Measurements from ENCODE around the gene AFDN. TPM values are rescaled to one million over a fixed set of nuclear protein-coding genes. Genes with fewer than 3 reads are reported as not detected.

AFDN gene
- polyA plus RNA-seq, 1 of the 3 experiments (the other 2 are of a cell fraction) = 25.1 TPM

DNA sequence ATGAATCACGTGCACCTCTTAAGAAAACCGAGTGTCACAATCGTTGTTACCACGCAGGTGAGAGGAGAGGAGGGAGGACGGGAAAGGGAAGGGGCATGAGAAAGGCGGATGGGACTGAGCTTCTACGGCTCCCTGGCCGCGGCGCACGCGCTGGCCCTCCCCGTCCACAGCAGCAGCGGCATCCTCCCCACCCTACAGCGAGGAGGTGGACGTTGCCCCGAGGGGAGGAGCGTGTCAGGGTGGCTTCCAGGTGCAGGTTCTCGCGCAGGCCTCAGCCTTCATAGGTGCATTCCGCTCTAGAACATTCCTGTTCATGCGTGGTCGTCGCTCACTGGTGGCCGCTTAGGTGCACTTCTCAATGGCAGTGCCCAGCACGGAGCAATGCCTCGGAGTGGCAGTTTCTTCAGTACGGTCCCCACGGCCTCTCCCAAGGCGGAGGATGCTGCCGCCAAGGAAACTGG is 29.7 kb upstream of the AFDN start (continued):
- no peak for TF ChIP-seq MAX (IDR thresholded peaks at IDR 0.05; ENCODE audit: low read depth)
- TF ChIP-seq, protein P1, sequence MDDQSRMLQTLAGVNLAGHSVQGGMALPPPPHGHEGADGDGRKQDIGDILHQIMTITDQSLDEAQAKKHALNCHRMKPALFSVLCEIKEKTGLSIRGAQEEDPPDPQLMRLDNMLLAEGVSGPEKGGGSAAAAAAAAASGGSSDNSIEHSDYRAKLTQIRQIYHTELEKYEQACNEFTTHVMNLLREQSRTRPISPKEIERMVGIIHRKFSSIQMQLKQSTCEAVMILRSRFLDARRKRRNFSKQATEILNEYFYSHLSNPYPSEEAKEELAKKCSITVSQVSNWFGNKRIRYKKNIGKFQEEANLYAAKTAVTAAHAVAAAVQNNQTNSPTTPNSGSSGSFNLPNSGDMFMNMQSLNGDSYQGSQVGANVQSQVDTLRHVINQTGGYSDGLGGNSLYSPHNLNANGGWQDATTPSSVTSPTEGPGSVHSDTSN (IDR thresholded peaks at IDR 0.05) = no peak
- TF ChIP-seq NRF1 (IDR thresholded peaks at IDR 0.05; ENCODE audit: low read depth, low read length) = no peak
- TF ChIP-seq TEAD4 (IDR thresholded peaks at IDR 0.05; ENCODE audit: borderline replicate concordance, insufficient read depth) = no peak
- no peak for TF ChIP-seq NFIC (IDR thresholded peaks at IDR 0.05; ENCODE audit: borderline replicate concordance)

- Histone ChIP-seq H3K9ac (no peak overlapping the region), H3K4me3 (ENCODE audit: low read depth in 2 of 2, low read length in 1 of 2) (no peak overlapping the region), H3K27ac (ENCODE audit: low read depth in 2 of 2, low read length in 1 of 2) (no peak overlapping the region), H3K4me1 (ENCODE audit: control insufficient read depth in 1 of 2, insufficient read depth in 2 of 2, low read depth in 1 of 2, low read length in 1 of 2) (peaks cover 0 to 26% of the 10 kb centered on the region in 2 experiments; a peak in 1 of 4 replicates), H3K4me2 (no peak overlapping the region), H3K36me3 (replicated peaks in 1 of 2; ENCODE audit: control insufficient read depth in 1 of 2, insufficient read depth in 2 of 2, low read length in 1 of 2) (no peaks in the 10 kb centered on the region), H4K20me1 (ENCODE audit: insufficient read depth) (no peaks in the 10 kb centered on the region), H3K79me2 (ENCODE audit: insufficient read depth) (no peaks in the 10 kb centered on the region), H3F3A (replicated peaks; ENCODE audit: insufficient read depth) (no peaks in the 10 kb centered on the region), H3K27me3 (ENCODE audit: insufficient read depth) (no peaks in the 10 kb centered on the region; the same call in 1 of the 2 replicates), H2AFZ (ENCODE audit: low read depth) (no peak overlapping the region), H3K9me3 (no peaks in the 10 kb centered on the region), H3K9me2 (no peaks in the 10 kb centered on the region)
- POLR2A ChIA-PET = interaction anchor here (0.6 kb wide), 1 partner anchor 9 kb away, joined by 3 read pairs; no protein-coding TSS in a partner anchor
- TF ChIP-seq, protein P2, sequence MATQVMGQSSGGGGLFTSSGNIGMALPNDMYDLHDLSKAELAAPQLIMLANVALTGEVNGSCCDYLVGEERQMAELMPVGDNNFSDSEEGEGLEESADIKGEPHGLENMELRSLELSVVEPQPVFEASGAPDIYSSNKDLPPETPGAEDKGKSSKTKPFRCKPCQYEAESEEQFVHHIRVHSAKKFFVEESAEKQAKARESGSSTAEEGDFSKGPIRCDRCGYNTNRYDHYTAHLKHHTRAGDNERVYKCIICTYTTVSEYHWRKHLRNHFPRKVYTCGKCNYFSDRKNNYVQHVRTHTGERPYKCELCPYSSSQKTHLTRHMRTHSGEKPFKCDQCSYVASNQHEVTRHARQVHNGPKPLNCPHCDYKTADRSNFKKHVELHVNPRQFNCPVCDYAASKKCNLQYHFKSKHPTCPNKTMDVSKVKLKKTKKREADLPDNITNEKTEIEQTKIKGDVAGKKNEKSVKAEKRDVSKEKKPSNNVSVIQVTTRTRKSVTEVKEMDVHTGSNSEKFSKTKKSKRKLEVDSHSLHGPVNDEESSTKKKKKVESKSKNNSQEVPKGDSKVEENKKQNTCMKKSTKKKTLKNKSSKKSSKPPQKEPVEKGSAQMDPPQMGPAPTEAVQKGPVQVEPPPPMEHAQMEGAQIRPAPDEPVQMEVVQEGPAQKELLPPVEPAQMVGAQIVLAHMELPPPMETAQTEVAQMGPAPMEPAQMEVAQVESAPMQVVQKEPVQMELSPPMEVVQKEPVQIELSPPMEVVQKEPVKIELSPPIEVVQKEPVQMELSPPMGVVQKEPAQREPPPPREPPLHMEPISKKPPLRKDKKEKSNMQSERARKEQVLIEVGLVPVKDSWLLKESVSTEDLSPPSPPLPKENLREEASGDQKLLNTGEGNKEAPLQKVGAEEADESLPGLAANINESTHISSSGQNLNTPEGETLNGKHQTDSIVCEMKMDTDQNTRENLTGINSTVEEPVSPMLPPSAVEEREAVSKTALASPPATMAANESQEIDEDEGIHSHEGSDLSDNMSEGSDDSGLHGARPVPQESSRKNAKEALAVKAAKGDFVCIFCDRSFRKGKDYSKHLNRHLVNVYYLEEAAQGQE (IDR thresholded peaks at IDR 0.05; ENCODE audit: low read depth, low read length) = no peak
- TF ChIP-seq FOXJ3 (CRISPR knock-in tag; IDR thresholded peaks at IDR 0.05) (no peak), NRF1 (IDR thresholded peaks at IDR 0.05; ENCODE audit: low read depth, low read length) (no peak), EZH2phosphoT487 (IDR thresholded peaks at IDR 0.05; ENCODE audit: borderline replicate concordance, low read depth) (no peak), CHD2 (IDR thresholded peaks at IDR 0.05; ENCODE audit: low read length, partially characterized antibody) (no peak), MEF2A (IDR thresholded peaks at IDR 0.05; ENCODE audit: borderline replicate concordance, low read depth) (no peak), NFIC (IDR thresholded peaks at IDR 0.05; ENCODE audit: borderline replicate concordance) (no peak), GATA2 (CRISPR knock-in tag; IDR thresholded peaks at IDR 0.05) (no peak)
- WGBS (ENCODE audit: low lambda C conversion rate) = 86% methylated on average over 17 of the region's 20 CpGs
- CTCF ChIA-PET = no interaction called here
- DNase-seq = no peak
These were observed 29.0 kb upstream of the AFDN start for GRCh38 chr6:167797476-167798265.
